GM19023 (cell line): ENCODE results near the gene GLTP.

Source experiments
- ATAC-seq: cut with Tn5 transposase; IDR thresholded peaks from one replicate; pipeline ENCODE4 v1.9.1; 2021; ENCODE audit warnings: mild to moderate bottlenecking, moderate library complexity; ENCODE audit not compliant: unreplicated experiment

GLTP gene

GRCh38 chr12:109827566-109828550 lies 52.5 kb downstream of the GLTP start:
- no peak for ATAC-seq

GRCh38 chr12:109827080-109827479 lies 53.3 kb downstream of the GLTP start:
- ATAC-seq, result no peak

- no peak for ATAC-seq
These were observed 55.6 kb downstream of the GLTP start for GRCh38 chr12:109824731-109825130.

- no peak for ATAC-seq
These were observed 57.4 kb downstream of the GLTP start for GRCh38 chr12:109822951-109823411.

- no peak for ATAC-seq
These were observed 57.9 kb downstream of the GLTP start for GRCh38 chr12:109822416-109822815.

- no peak for ATAC-seq
These were observed 58.4 kb downstream of the GLTP start for GRCh38 chr12:109821968-109822367.

- ATAC-seq, result no peak
These were observed 59.4 kb downstream of the GLTP start for GRCh38 chr12:109820816-109821381.

GRCh38 chr12:109818905-109819500 lies 61.3 kb downstream of the GLTP start:
- ATAC-seq, result no peak

- no peak for ATAC-seq
These were observed 62.1 kb downstream of the GLTP start for GRCh38 chr12:109818253-109818652.

- no peak for ATAC-seq
These were observed 62.6 kb downstream of the GLTP start for GRCh38 chr12:109817627-109818231.

GRCh38 chr12:109816870-109817269 lies 63.5 kb downstream of the GLTP start:
- no peak for ATAC-seq

GRCh38 chr12:109815757-109816617 lies 64.4 kb downstream of the GLTP start:
- ATAC-seq, result no peak

GRCh38 chr12:109815225-109815624 lies 65.1 kb downstream of the GLTP start:
- no peak for ATAC-seq

GRCh38 chr12:109814600-109815150 lies 65.7 kb downstream of the GLTP start:
- no peak for ATAC-seq

- no peak for ATAC-seq
These were observed 66.4 kb downstream of the GLTP start for GRCh38 chr12:109813810-109814416.

GRCh38 chr12:109811624-109811995 lies 68.7 kb downstream of the GLTP start:
- ATAC-seq, result no peak

GRCh38 chr12:109810954-109811623 lies 69.3 kb downstream of the GLTP start:
- no peak for ATAC-seq

- ATAC-seq, result no peak
These were observed 71.3 kb downstream of the GLTP start for GRCh38 chr12:109808876-109809646.
